ENCODE measurements around the gene ILKAP.
A peak's percentile ranks its signal among the peaks of the same experiment; 100 is the strongest.

The ILKAP gene

GRCh38 chr2:238235856-238236255, 32.4 kb upstream of the ILKAP start:
- Histone ChIP-seq H3K4me1 (ENCODE audit: control insufficient read depth, insufficient read depth, low read length) (no peaks in the 10 kb centered on the region), H3K36me3 (ENCODE audit: control insufficient read depth, insufficient read depth, low read length) (no peaks in the 10 kb centered on the region), H3K9me3 (ENCODE audit: control insufficient read depth, insufficient read depth, low read length) (no peaks in the 10 kb centered on the region), H3K27me3 (ENCODE audit: control insufficient read depth, insufficient read depth, low read length) (peaks cover 50% of the 10 kb centered on the region), H3K4me3 (ENCODE audit: low read depth, low read length) (no peak overlapping the region), H3K27ac (ENCODE audit: low read depth, low read length) (no peak overlapping the region), H3K9ac (ENCODE audit: low read depth, low read length) (no peak overlapping the region)

- Histone ChIP-seq H3K4me1 (ENCODE audit: control insufficient read depth, insufficient read depth, low read length) (no peaks in the 10 kb centered on the region), H3K27ac (ENCODE audit: low read depth, low read length) (no peak overlapping the region), H3K27me3 (ENCODE audit: control insufficient read depth, insufficient read depth, low read length) (peaks cover 55% of the 10 kb centered on the region), H3K9me3 (ENCODE audit: control insufficient read depth, insufficient read depth, low read length) (no peaks in the 10 kb centered on the region), H3K4me3 (ENCODE audit: low read depth, low read length) (no peak overlapping the region), H3K9ac (ENCODE audit: low read depth, low read length) (no peak overlapping the region), H3K36me3 (ENCODE audit: control insufficient read depth, insufficient read depth, low read length) (no peaks in the 10 kb centered on the region)
Measured at GRCh38 chr2:238235331-238235732, 31.8 kb upstream of the ILKAP start.

- Histone ChIP-seq H3K9me3 (ENCODE audit: control insufficient read depth, insufficient read depth, low read length) (no peaks in the 10 kb centered on the region), H3K4me3 (ENCODE audit: low read depth, low read length) (no peak overlapping the region), H3K27me3 (ENCODE audit: control insufficient read depth, insufficient read depth, low read length) (peaks cover 64% of the 10 kb centered on the region), H3K9ac (ENCODE audit: low read depth, low read length) (no peak overlapping the region), H3K27ac (ENCODE audit: low read depth, low read length) (no peak overlapping the region), H3K36me3 (ENCODE audit: control insufficient read depth, insufficient read depth, low read length) (no peaks in the 10 kb centered on the region), H3K4me1 (ENCODE audit: control insufficient read depth, insufficient read depth, low read length) (no peaks in the 10 kb centered on the region)
Measured at GRCh38 chr2:238233625-238234024, 30.1 kb upstream of the ILKAP start.

- no peaks in the 10 kb centered on the region for H3K36me3 ChIP-seq (ENCODE audit: control insufficient read depth, insufficient read depth, low read length)
- no peaks in the 10 kb centered on the region for H3K4me1 ChIP-seq (ENCODE audit: control insufficient read depth, insufficient read depth, low read length)
- no peaks in the 10 kb centered on the region for H3K9me3 ChIP-seq (ENCODE audit: control insufficient read depth, insufficient read depth, low read length)
- peak overlapping the region; percentile 66 for H3K4me3 ChIP-seq (ENCODE audit: low read depth, low read length)
- H3K27ac ChIP-seq (ENCODE audit: low read depth, low read length), result no peak overlapping the region
- no peak overlapping the region for H3K9ac ChIP-seq (ENCODE audit: low read depth, low read length)
- peaks cover 50% of the 10 kb centered on the region for H3K27me3 ChIP-seq (ENCODE audit: control insufficient read depth, insufficient read depth, low read length)
Measured at GRCh38 chr2:238231809-238232208, 28.3 kb upstream of the ILKAP start.

- Histone ChIP-seq H3K27ac (ENCODE audit: low read depth, low read length) (no peak overlapping the region), H3K27me3 (ENCODE audit: control insufficient read depth, insufficient read depth, low read length) (peaks cover 45% of the 10 kb centered on the region), H3K9ac (ENCODE audit: low read depth, low read length) (no peak overlapping the region), H3K9me3 (ENCODE audit: control insufficient read depth, insufficient read depth, low read length) (no peaks in the 10 kb centered on the region), H3K36me3 (ENCODE audit: control insufficient read depth, insufficient read depth, low read length) (no peaks in the 10 kb centered on the region), H3K4me3 (ENCODE audit: low read depth, low read length) (peak overlapping the region; percentile 66), H3K4me1 (ENCODE audit: control insufficient read depth, insufficient read depth, low read length) (no peaks in the 10 kb centered on the region)
Measured at GRCh38 chr2:238231251-238231793, 27.8 kb upstream of the ILKAP start.

GRCh38 chr2:238230699-238231098, 27.2 kb upstream of the ILKAP start:
- Histone ChIP-seq H3K27me3 (ENCODE audit: control insufficient read depth, insufficient read depth, low read length) (peaks cover 39% of the 10 kb centered on the region), H3K9me3 (ENCODE audit: control insufficient read depth, insufficient read depth, low read length) (no peaks in the 10 kb centered on the region), H3K27ac (ENCODE audit: low read depth, low read length) (no peak overlapping the region), H3K4me1 (ENCODE audit: control insufficient read depth, insufficient read depth, low read length) (no peaks in the 10 kb centered on the region), H3K9ac (ENCODE audit: low read depth, low read length) (no peak overlapping the region), H3K4me3 (ENCODE audit: low read depth, low read length) (peak overlapping the region; percentile 66), H3K36me3 (ENCODE audit: control insufficient read depth, insufficient read depth, low read length) (no peaks in the 10 kb centered on the region)

- no peaks in the 10 kb centered on the region for H3K9me3 ChIP-seq (ENCODE audit: control insufficient read depth, insufficient read depth, low read length)
- no peak overlapping the region for H3K27ac ChIP-seq (ENCODE audit: low read depth, low read length)
- no peaks in the 10 kb centered on the region for H3K36me3 ChIP-seq (ENCODE audit: control insufficient read depth, insufficient read depth, low read length)
- H3K4me3 ChIP-seq (ENCODE audit: low read depth, low read length), result no peak overlapping the region
- H3K4me1 ChIP-seq (ENCODE audit: control insufficient read depth, insufficient read depth, low read length), result no peaks in the 10 kb centered on the region
- peaks cover 31% of the 10 kb centered on the region for H3K27me3 ChIP-seq (ENCODE audit: control insufficient read depth, insufficient read depth, low read length)
- no peak overlapping the region for H3K9ac ChIP-seq (ENCODE audit: low read depth, low read length)
Measured at GRCh38 chr2:238228700-238229099, 25.2 kb upstream of the ILKAP start.

- H3K9me3 ChIP-seq (ENCODE audit: control insufficient read depth, insufficient read depth, low read length), result no peaks in the 10 kb centered on the region
- H3K9ac ChIP-seq (ENCODE audit: low read depth, low read length), result no peak overlapping the region
- H3K27me3 ChIP-seq (ENCODE audit: control insufficient read depth, insufficient read depth, low read length), result peaks cover 31% of the 10 kb centered on the region
- no peaks in the 10 kb centered on the region for H3K36me3 ChIP-seq (ENCODE audit: control insufficient read depth, insufficient read depth, low read length)
- H3K4me1 ChIP-seq (ENCODE audit: control insufficient read depth, insufficient read depth, low read length), result no peaks in the 10 kb centered on the region
- no peak overlapping the region for H3K4me3 ChIP-seq (ENCODE audit: low read depth, low read length)
- H3K27ac ChIP-seq (ENCODE audit: low read depth, low read length), result no peak overlapping the region
Measured at GRCh38 chr2:238227587-238228032, 24.1 kb upstream of the ILKAP start.

GRCh38 chr2:238226698-238227586, 23.4 kb upstream of the ILKAP start:
- Histone ChIP-seq H3K36me3 (ENCODE audit: control insufficient read depth, insufficient read depth, low read length) (no peaks in the 10 kb centered on the region), H3K27ac (ENCODE audit: low read depth, low read length) (no peak overlapping the region), H3K9ac (ENCODE audit: low read depth, low read length) (no peak overlapping the region), H3K4me1 (ENCODE audit: control insufficient read depth, insufficient read depth, low read length) (no peaks in the 10 kb centered on the region), H3K4me3 (ENCODE audit: low read depth, low read length) (no peak overlapping the region), H3K27me3 (ENCODE audit: control insufficient read depth, insufficient read depth, low read length) (peaks cover 31% of the 10 kb centered on the region), H3K9me3 (ENCODE audit: control insufficient read depth, insufficient read depth, low read length) (no peaks in the 10 kb centered on the region)

GRCh38 chr2:238225911-238226697, 22.6 kb upstream of the ILKAP start:
- no peak overlapping the region for H3K4me3 ChIP-seq (ENCODE audit: low read depth, low read length)
- H3K27me3 ChIP-seq (ENCODE audit: control insufficient read depth, insufficient read depth, low read length), result peaks cover 28% of the 10 kb centered on the region
- H3K9ac ChIP-seq (ENCODE audit: low read depth, low read length), result no peak overlapping the region
- H3K36me3 ChIP-seq (ENCODE audit: control insufficient read depth, insufficient read depth, low read length), result no peaks in the 10 kb centered on the region
- no peaks in the 10 kb centered on the region for H3K9me3 ChIP-seq (ENCODE audit: control insufficient read depth, insufficient read depth, low read length)
- no peaks in the 10 kb centered on the region for H3K4me1 ChIP-seq (ENCODE audit: control insufficient read depth, insufficient read depth, low read length)
- no peak overlapping the region for H3K27ac ChIP-seq (ENCODE audit: low read depth, low read length)

- Histone ChIP-seq H3K36me3 (ENCODE audit: control insufficient read depth, insufficient read depth, low read length) (no peaks in the 10 kb centered on the region), H3K4me3 (ENCODE audit: low read depth, low read length) (no peak overlapping the region), H3K27me3 (ENCODE audit: control insufficient read depth, insufficient read depth, low read length) (peaks cover 18% of the 10 kb centered on the region), H3K27ac (ENCODE audit: low read depth, low read length) (no peak overlapping the region), H3K9me3 (ENCODE audit: control insufficient read depth, insufficient read depth, low read length) (no peaks in the 10 kb centered on the region), H3K9ac (ENCODE audit: low read depth, low read length) (no peak overlapping the region), H3K4me1 (ENCODE audit: control insufficient read depth, insufficient read depth, low read length) (no peaks in the 10 kb centered on the region)
Measured at GRCh38 chr2:238225121-238225520, 21.6 kb upstream of the ILKAP start.
